Measurements from ENCODE around the gene TTYH3.

DNA sequence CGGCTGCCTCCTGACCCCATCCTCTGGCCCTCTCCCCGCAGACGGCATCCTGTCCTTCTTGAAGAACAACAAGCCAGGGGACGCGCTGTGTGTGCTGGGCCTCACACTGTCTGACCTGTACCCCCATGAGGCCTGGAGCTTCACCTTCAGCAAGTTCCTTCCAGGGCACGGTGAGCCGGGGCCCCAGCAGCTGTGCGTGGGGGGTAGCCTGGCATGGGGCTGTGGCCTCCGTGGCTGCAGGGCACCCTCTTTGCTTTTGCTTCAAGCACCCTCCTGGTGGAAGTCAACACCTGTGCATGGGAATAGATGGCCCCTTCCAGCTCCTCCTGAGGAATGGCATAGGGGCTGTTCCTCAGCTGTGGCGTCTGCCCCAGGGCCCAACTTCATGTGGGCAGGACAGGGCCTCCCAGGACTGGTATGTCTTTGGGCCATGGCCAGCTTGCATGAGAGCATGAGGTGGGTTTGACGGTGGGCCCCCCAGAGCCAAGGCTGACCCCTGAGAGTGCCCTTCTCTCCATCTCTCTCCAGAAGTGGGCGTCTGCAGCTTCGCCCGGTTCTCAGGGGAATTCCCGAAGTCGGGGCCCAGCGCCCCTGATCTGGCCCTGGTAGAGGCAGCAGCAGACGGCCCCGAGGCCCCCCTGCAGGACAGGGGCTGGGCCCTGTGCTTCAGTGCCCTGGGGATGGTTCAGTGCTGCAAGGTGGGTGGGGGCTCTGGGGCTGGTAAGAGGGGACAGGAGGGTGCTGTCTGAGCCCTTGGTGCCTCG is 76.9 kb downstream of the TTYH3 start:
- TF ChIP-seq EZH2 (IDR thresholded peaks at IDR 0.05; ENCODE audit: borderline replicate concordance, low read depth, low read length) = no peak
- no peak for TF ChIP-seq MAFG (tag; conservative IDR thresholded peaks at IDR 0.05)
- TF ChIP-seq POLR2A (conservative IDR thresholded peaks at IDR 0.05) = no peak
- no peak for TF ChIP-seq MAFF (IDR thresholded peaks at IDR 0.05; ENCODE audit: low read length)
- TF ChIP-seq, protein P1, sequence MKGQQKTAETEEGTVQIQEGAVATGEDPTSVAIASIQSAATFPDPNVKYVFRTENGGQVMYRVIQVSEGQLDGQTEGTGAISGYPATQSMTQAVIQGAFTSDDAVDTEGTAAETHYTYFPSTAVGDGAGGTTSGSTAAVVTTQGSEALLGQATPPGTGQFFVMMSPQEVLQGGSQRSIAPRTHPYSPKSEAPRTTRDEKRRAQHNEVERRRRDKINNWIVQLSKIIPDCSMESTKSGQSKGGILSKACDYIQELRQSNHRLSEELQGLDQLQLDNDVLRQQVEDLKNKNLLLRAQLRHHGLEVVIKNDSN (CRISPR knock-in tag; IDR thresholded peaks at IDR 0.05) = no peak
- TF ChIP-seq SAFB (IDR thresholded peaks at IDR 0.05; ENCODE audit: borderline replicate concordance, low read depth, low read length) = no peak
- TF ChIP-seq, protein P2, sequence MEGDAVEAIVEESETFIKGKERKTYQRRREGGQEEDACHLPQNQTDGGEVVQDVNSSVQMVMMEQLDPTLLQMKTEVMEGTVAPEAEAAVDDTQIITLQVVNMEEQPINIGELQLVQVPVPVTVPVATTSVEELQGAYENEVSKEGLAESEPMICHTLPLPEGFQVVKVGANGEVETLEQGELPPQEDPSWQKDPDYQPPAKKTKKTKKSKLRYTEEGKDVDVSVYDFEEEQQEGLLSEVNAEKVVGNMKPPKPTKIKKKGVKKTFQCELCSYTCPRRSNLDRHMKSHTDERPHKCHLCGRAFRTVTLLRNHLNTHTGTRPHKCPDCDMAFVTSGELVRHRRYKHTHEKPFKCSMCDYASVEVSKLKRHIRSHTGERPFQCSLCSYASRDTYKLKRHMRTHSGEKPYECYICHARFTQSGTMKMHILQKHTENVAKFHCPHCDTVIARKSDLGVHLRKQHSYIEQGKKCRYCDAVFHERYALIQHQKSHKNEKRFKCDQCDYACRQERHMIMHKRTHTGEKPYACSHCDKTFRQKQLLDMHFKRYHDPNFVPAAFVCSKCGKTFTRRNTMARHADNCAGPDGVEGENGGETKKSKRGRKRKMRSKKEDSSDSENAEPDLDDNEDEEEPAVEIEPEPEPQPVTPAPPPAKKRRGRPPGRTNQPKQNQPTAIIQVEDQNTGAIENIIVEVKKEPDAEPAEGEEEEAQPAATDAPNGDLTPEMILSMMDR (IDR thresholded peaks at IDR 0.05 in 2 of 3, conservative IDR thresholded peaks at IDR 0.05 in 1 of 3; ENCODE audit: insufficient read depth in 2 of 3, low read depth in 1 of 3, low read length in 3 of 3) = no peak
- no peak for TF ChIP-seq ZNF121 (CRISPR knock-in tag; conservative IDR thresholded peaks at IDR 0.05)
- no peak; the same call in 1 of the 2 replicates for TF ChIP-seq ZFX (CRISPR knock-in tag; IDR thresholded peaks at IDR 0.05)
- no peak for TF ChIP-seq ZEB2 (IDR thresholded peaks at IDR 0.05)
- no peak for TF ChIP-seq ARID4B (CRISPR knock-in tag; IDR thresholded peaks at IDR 0.05)
- TF ChIP-seq SIN3A (IDR thresholded peaks at IDR 0.05; ENCODE audit: borderline replicate concordance in 2 of 2, control insufficient read depth in 1 of 2, low read depth in 2 of 2, low read length in 2 of 2) = no peak
- no peak for TF ChIP-seq DEAF1 (CRISPR knock-in tag; IDR thresholded peaks at IDR 0.05)
